AG04450 (cell line): ENCODE measurements around the gene TREH. TPM values are rescaled to one million over a fixed set of nuclear protein-coding genes. Genes with fewer than 3 reads are reported as not detected.

Experiments used
- CTCF ChIA-PET: fragments of 300-600, 350-600 bp; formaldehyde crosslinking; extraction: SDS; loops from one replicate; lab custom pipeline; 2022; ENCODE audit warnings: antibody characterized with exemption, inconsistent platforms; lab: Charles Lee
- POLR2A ChIA-PET: fragments of 350-600 bp; formaldehyde crosslinking; extraction: SDS; loops from one replicate; lab custom pipeline; 2021; ENCODE audit warnings: antibody characterized with exemption, inconsistent platforms; lab: Yijun Ruan, JAX
- DNase-seq: peaks from one replicate; pipeline ENCODE4 v3.0.0-alpha.2; 2011; ENCODE audit warnings: low read depth, low spot score
- H3K27ac ChIP-seq: one replicate; pipeline ENCODE4 v1.5.1; 2012; ENCODE audit warnings: low read depth, low read length, control low read depth
- H3K27me3 ChIP-seq: one replicate; pipeline ENCODE4 v1.6.0; 2012; ENCODE audit warnings: low read length; ENCODE audit not compliant: control insufficient read depth, insufficient read depth
- H3K4me3 ChIP-seq: 2 replicates; pipeline ENCODE4 v1.5.1; 2011; ENCODE audit warnings: mild to moderate bottlenecking, low read depth, low read length, control low read depth
- H3K9me3 ChIP-seq: 2 replicates; pipeline ENCODE4 v1.5.1; 2012; ENCODE audit warnings: low read length; ENCODE audit not compliant: control insufficient read depth, insufficient read depth
- CTCF ChIP-seq: IDR thresholded peaks from 2 replicates; pipeline ENCODE4 v1.5.1; 2011; ENCODE audit warnings: low read depth, low read length, control low read depth, inconsistent platforms
- polyA plus RNA-seq: library from polyadenylated mRNA; depleted of rRNA; stranded (reverse); fragments of >200 nt; gene quantifications from 2 replicates; pipeline ENCODE4 v1.2.3, GENCODE V29; 2011

Gene TREH
- polyA plus RNA-seq, 1 experiment, result not detected

GRCh38 chr11:118633979-118634378 lies 45.5 kb downstream of the TREH start:
- H3K27ac ChIP-seq, result peak overlapping the region; percentile 31

DNA sequence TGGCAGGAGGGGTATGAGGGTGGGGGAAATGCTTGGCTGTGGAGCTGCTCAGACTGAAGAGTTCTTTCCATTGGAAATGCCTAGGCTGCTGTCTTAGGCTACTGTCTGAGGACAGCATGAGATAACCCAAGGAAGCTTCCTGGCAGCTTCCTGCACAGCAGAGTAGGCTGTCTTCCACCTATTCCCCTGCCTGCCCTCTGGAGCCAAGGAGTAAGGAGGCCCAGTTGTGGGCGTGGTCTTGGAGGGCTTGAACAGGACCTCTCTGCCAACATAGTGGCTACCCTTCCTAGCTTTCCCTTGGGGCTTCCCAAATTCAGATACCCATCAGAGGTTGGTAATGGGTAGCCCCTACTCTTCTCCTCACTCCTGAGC lies 46.1 kb downstream of the TREH start:
- no peak overlapping the region for H3K4me3 ChIP-seq
- ChIA-PET POLR2A (interaction anchor here (1.2 to 6.8 kb wide), 3 partner anchors 13 to 26 kb away, joined by 3 to 54 read pairs (median 3); no protein-coding TSS in a partner anchor), CTCF (interaction anchor here (1.1 kb wide), 1 partner anchor 19 kb away, joined by 3 read pairs; no protein-coding TSS in a partner anchor)
- no peaks in the 10 kb centered on the region; the same call in 1 of the 2 replicates for H3K9me3 ChIP-seq
- no peak for TF ChIP-seq CTCF
- H3K27me3 ChIP-seq, result no peaks in the 10 kb centered on the region
- no peak for DNase-seq
- H3K27ac ChIP-seq, result no peak overlapping the region

More at GRCh38 chr11:118633979-118634378, 45.5 kb downstream of the TREH start:
- no peak overlapping the region for H3K4me3 ChIP-seq
- H3K27me3 ChIP-seq, result no peaks in the 10 kb centered on the region
- CTCF ChIA-PET, result interaction anchor here (1.1 kb wide), 1 partner anchor 20 kb away, joined by 3 read pairs; no protein-coding TSS in a partner anchor
- POLR2A ChIA-PET, result interaction anchor here (1.6 to 6.8 kb wide), 2 partner anchors 13 to 25 kb away, joined by 4 to 54 read pairs; no protein-coding TSS in a partner anchor
- TF ChIP-seq CTCF, result no peak
- H3K9me3 ChIP-seq, result no peaks in the 10 kb centered on the region; the same call in 1 of the 2 replicates
- no peak for DNase-seq

DNA sequence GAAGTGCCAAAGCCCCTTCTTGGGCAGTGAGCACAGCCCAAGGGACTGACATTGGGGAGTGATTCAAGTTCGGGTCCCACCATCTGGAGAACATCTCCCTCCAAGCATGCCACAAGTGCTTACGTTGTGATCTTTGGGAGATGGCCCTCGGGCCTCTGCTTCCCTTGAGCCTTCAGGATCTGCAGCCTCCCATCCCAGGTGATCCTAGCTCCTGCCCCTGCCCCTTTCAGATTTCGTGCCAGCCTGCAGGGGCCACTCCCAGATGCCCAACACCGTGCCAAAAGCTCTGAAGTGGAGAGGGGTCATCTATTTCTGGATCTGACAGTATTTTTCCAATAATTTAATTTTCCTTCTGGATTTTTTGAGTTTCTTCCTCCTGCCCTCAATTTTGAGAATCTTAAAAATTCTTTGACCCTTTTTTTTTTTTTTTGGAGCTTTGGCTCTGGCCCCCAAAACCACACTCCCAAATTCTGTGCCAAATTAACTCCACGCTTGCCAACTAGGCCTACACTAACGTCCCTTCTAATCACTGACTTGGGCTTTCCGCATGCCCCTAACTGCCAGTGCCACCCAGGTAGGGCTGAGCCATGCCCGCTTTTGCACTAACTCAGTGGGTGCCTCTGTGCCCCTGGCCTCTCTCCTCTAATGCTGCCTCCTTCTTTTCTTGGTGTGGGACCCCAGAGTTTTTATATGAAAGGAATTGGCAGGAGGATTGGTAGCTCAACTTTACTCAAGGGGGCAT lies 46.7 kb downstream of the TREH start:
- CTCF ChIA-PET, result no interaction called here
- no peak for TF ChIP-seq CTCF
- Histone ChIP-seq H3K4me3 (no peak overlapping the region), H3K27ac (no peak overlapping the region), H3K9me3 (no peaks in the 10 kb centered on the region; the same call in 1 of the 2 replicates), H3K27me3 (no peaks in the 10 kb centered on the region)
- DNase-seq, result no peak
- POLR2A ChIA-PET, result interaction anchor here (0.6 to 6.8 kb wide), 4 partner anchors 12 to 85 kb away, joined by 3 to 54 read pairs (median 6); no protein-coding TSS in a partner anchor

- no peak for TF ChIP-seq CTCF
- ChIA-PET POLR2A (interaction anchor here (1.5 to 6.8 kb wide), 2 partner anchors 11 to 22 kb away, joined by 3 to 54 read pairs; no protein-coding TSS in a partner anchor), CTCF (no interaction called here)
- H3K4me3 ChIP-seq, result no peak overlapping the region
- H3K27ac ChIP-seq, result no peak overlapping the region
- no peak for DNase-seq
- no peaks in the 10 kb centered on the region; the same call in 1 of the 2 replicates for H3K9me3 ChIP-seq
- H3K27me3 ChIP-seq, result no peaks in the 10 kb centered on the region
Measured at GRCh38 chr11:118631142-118631909, 48.1 kb downstream of the TREH start.
